AG04450 (cell line): ENCODE results near the gene GARNL3. TPM values are rescaled to one million over a fixed set of nuclear protein-coding genes. Genes with fewer than 3 reads are reported as not detected.

ENCODE experiments used
- CTCF ChIA-PET: fragments of 300-600, 350-600 bp; formaldehyde crosslinking; extraction: SDS; loops from one replicate; lab custom pipeline; 2022; ENCODE audit warnings: antibody characterized with exemption, inconsistent platforms; lab: Charles Lee
- POLR2A ChIA-PET: fragments of 350-600 bp; formaldehyde crosslinking; extraction: SDS; loops from one replicate; lab custom pipeline; 2021; ENCODE audit warnings: antibody characterized with exemption, inconsistent platforms; lab: Yijun Ruan, JAX
- DNase-seq: peaks from one replicate; pipeline ENCODE4 v3.0.0-alpha.2; 2011; ENCODE audit warnings: low read depth, low spot score
- H3K27ac ChIP-seq: one replicate; pipeline ENCODE4 v1.5.1; 2012; ENCODE audit warnings: low read depth, low read length, control low read depth
- H3K27me3 ChIP-seq: one replicate; pipeline ENCODE4 v1.6.0; 2012; ENCODE audit warnings: low read length; ENCODE audit not compliant: control insufficient read depth, insufficient read depth
- H3K4me3 ChIP-seq: 2 replicates; pipeline ENCODE4 v1.5.1; 2011; ENCODE audit warnings: mild to moderate bottlenecking, low read depth, low read length, control low read depth
- H3K9me3 ChIP-seq: 2 replicates; pipeline ENCODE4 v1.5.1; 2012; ENCODE audit warnings: low read length; ENCODE audit not compliant: control insufficient read depth, insufficient read depth
- polyA plus RNA-seq: library from polyadenylated mRNA; depleted of rRNA; stranded (reverse); fragments of >200 nt; gene quantifications from 2 replicates; pipeline ENCODE4 v1.2.3, GENCODE V29; 2011
- TF ChIP-seq, protein P1 (sequence below): IDR thresholded peaks from 2 replicates; pipeline ENCODE4 v1.5.1; 2011; ENCODE audit warnings: low read depth, low read length, control low read depth, inconsistent platforms

Gene GARNL3
- polyA plus RNA-seq, 1 experiment, result 2.7 TPM

DNA sequence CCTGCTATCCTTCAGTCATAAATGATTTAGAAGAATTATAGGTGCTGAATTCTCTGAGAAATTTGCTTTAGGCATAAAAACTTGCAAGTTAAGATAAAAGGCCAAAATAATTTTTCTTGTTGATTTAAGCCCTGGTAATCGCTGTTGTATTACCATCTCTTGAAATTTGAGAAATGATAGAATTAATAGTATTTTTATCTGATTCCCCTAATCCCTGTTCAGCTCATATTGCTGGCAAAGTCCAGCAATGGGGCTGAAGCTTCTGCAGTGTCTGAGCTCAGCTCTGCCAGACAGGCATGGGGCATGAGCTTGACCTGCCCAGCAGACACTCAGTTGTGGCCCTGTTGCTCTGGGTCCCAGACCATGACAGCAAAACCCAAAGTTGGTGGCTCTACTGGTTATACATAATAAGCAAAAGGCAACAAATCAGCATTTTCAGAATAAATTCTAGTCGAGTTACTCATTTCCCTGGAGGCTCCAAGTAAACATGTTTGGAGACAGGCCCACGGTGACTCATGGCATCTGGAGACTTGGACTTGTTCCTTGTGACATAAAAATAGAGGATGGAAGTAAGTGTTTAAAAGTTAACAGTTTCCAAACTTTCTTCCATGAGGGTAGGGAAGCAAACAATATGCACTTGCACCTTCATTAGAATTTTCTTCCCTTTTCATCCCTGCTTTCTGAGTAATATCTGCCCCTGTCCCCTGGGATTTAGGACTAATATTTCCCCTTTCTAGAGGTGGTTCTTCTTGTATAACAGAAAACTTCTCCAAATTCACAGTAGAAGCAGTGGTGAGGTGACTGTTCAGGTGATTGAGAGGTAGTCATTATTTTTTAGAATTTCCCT lies 72.2 kb downstream of the GARNL3 start:
- ChIA-PET POLR2A (interaction anchor here (0.6 kb wide), 1 partner anchor 110 kb away, joined by 3 read pairs; no protein-coding TSS in a partner anchor), CTCF (interaction anchor here (1.4 kb wide), 1 partner anchor 24 kb away, joined by 4 read pairs; no protein-coding TSS in a partner anchor)
- no peak overlapping the region for H3K4me3 ChIP-seq
- DNase-seq, result peak; percentile 81
- peak overlapping the region; percentile 58 for H3K27ac ChIP-seq
- H3K27me3 ChIP-seq, result no peaks in the 10 kb centered on the region
- TF ChIP-seq, protein P1, sequence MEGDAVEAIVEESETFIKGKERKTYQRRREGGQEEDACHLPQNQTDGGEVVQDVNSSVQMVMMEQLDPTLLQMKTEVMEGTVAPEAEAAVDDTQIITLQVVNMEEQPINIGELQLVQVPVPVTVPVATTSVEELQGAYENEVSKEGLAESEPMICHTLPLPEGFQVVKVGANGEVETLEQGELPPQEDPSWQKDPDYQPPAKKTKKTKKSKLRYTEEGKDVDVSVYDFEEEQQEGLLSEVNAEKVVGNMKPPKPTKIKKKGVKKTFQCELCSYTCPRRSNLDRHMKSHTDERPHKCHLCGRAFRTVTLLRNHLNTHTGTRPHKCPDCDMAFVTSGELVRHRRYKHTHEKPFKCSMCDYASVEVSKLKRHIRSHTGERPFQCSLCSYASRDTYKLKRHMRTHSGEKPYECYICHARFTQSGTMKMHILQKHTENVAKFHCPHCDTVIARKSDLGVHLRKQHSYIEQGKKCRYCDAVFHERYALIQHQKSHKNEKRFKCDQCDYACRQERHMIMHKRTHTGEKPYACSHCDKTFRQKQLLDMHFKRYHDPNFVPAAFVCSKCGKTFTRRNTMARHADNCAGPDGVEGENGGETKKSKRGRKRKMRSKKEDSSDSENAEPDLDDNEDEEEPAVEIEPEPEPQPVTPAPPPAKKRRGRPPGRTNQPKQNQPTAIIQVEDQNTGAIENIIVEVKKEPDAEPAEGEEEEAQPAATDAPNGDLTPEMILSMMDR, result no peak
- no peaks in the 10 kb centered on the region for H3K9me3 ChIP-seq

GRCh38 chr9:127340721-127341120 lies 76.1 kb downstream of the GARNL3 start:
- DNase-seq, result no peak

GRCh38 chr9:127341152-127341551 lies 76.6 kb downstream of the GARNL3 start:
- Histone ChIP-seq H3K27ac (no peak overlapping the region), H3K4me3 (no peak overlapping the region), H3K9me3 (no peaks in the 10 kb centered on the region), H3K27me3 (no peaks in the 10 kb centered on the region)
- CTCF ChIA-PET, result no interaction called here
- DNase-seq, result no peak
- TF ChIP-seq, protein P1, result no peak
- POLR2A ChIA-PET, result no interaction called here

More at GRCh38 chr9:127340721-127341120, 76.1 kb downstream of the GARNL3 start:
- Histone ChIP-seq H3K9me3 (no peaks in the 10 kb centered on the region), H3K4me3 (no peak overlapping the region), H3K27me3 (no peaks in the 10 kb centered on the region), H3K27ac (no peak overlapping the region)
- TF ChIP-seq, protein P1, result no peak
- ChIA-PET POLR2A (no interaction called here), CTCF (no interaction called here)

GRCh38 chr9:127344368-127345000 lies 79.9 kb downstream of the GARNL3 start:
- Histone ChIP-seq H3K27ac (peak overlapping the region; percentile 34), H3K27me3 (no peaks in the 10 kb centered on the region), H3K9me3 (no peaks in the 10 kb centered on the region), H3K4me3 (no peak overlapping the region)
- ChIA-PET CTCF (interaction anchor here (1.0 to 1.1 kb wide), 2 partner anchors 16 to 32 kb away, joined by 3 read pairs; no protein-coding TSS in a partner anchor), POLR2A (interaction anchor here (0.6 kb wide), 1 partner anchor 33 kb away, joined by 3 read pairs; no protein-coding TSS in a partner anchor)
- peak; percentile 60 for DNase-seq
- TF ChIP-seq, protein P1, result no peak
